ENCODE data around the gene TTC21A. TPM values are rescaled to one million over a fixed set of nuclear protein-coding genes. Genes with fewer than 3 reads are reported as not detected.
A peak's percentile ranks its signal among the peaks of the same experiment; 100 is the strongest.
"Not testable (repeated sequence)": the region's sequence is repeated elsewhere in the genome, so short reads cannot be mapped to it uniquely, and the experiment has no call there.

The TTC21A gene
- total RNA-seq, 1 donor from 2014 or later = 1.2 TPM

DNA sequence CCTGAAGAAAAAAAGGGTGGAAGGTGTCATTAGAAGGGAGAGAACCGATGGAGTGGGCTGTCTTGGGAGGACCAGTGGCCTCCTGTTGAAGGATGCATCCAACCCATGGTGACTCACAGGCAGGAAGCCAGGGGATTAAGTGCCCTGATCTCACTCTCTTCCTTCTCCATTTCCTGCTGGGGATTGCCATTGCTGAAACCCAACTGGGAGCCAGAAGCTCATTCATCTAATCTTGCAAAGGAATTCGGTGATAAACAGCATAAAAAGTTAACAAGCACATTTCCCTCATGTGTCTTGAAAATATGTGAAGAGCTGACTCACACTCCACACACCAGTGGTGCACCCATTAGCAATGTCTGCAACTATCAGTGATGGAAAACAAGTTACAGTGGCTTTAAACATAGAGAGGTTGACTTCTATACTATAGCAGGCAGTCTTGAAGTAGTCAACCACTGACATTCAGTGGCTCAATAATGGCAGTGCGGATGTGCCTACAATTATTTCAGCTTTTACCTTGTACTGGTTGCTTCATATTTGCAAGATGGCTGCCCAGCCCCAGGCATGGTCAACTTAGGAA, 58.7 kb downstream of the TTC21A start:
- DNase-seq (ENCODE audit: missing footprints) (peak; percentile 35), ATAC-seq (peak; percentile 26)
- intact Hi-C loops (cut with DNase I) = no loop called here

- intact Hi-C loops (cut with DNase I) = no loop called here
- no peak for DNase-seq (ENCODE audit: missing footprints)
- no peak for ATAC-seq
Measured at GRCh38 chr3:39166932-39167532, 59.6 kb downstream of the TTC21A start.

DNA sequence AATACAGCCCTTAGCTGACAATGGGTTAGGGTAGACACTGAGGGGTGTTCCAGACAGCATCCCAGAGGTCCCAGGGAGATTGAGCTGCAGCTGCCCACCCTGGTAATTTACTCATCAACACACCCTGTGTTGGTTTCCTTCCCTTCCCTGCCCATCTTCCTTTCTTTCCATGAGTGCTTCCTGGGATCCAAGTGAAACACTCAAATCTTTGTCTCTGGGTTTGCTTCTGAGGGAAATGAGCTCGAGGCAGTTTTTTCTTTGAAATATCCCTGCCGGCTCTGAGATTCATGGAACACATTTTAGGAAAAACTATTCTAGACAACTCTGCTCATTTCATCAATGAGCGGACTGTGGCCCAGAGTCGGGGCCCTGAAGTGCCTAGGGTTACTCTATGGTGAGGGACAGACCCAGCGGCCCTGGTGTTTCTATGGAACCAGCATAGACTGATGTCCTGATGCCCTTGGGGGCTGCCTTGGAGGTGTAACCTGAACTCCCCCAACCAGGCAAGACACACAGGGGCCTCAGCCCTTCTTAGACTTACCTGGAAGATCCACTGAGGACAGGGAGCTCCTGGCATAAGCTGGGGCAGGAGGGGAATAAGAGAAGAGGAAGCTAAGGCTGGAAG, 60.8 kb downstream of the TTC21A start:
- ATAC-seq (no peak), DNase-seq (ENCODE audit: missing footprints) (no peak)
- intact Hi-C loops (cut with DNase I) = no loop called here

- DNase-seq (ENCODE audit: missing footprints) (no peak), ATAC-seq (no peak)
- intact Hi-C loops (cut with DNase I) = no loop called here
Measured at GRCh38 chr3:39169712-39170111, 62.2 kb downstream of the TTC21A start.

GRCh38 chr3:39170461-39170860, 63.0 kb downstream of the TTC21A start:
- ATAC-seq (no peak), DNase-seq (ENCODE audit: missing footprints) (no peak)
- intact Hi-C loops (cut with DNase I) = no loop called here

DNA sequence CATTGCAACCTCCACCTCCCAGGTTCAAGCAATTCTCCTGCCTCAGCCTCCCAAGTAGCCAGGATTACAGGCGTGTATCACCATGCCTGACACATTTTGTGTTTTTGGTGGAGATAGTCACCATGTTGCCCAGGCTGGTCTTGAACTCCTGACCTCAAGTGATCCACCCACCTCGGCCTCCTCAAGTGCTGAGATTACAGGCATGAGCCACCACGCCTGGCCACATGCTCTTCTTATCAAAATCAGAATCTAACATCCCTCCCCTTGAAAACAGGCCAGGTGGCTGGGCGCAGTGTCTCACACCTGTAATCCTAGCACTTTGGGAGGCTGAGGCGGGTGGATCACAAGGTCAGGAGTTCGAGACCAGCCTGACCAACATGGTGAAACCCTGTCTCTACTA, 63.4 kb downstream of the TTC21A start:
- ATAC-seq; intact Hi-C loops (cut with DNase I); DNase-seq (ENCODE audit: missing footprints): not testable (repeated sequence)

GRCh38 chr3:39171860-39172259, 64.4 kb downstream of the TTC21A start:
- DNase-seq (ENCODE audit: missing footprints) = no peak
- intact Hi-C loops (cut with DNase I) = no loop called here
- ATAC-seq = no peak

DNA sequence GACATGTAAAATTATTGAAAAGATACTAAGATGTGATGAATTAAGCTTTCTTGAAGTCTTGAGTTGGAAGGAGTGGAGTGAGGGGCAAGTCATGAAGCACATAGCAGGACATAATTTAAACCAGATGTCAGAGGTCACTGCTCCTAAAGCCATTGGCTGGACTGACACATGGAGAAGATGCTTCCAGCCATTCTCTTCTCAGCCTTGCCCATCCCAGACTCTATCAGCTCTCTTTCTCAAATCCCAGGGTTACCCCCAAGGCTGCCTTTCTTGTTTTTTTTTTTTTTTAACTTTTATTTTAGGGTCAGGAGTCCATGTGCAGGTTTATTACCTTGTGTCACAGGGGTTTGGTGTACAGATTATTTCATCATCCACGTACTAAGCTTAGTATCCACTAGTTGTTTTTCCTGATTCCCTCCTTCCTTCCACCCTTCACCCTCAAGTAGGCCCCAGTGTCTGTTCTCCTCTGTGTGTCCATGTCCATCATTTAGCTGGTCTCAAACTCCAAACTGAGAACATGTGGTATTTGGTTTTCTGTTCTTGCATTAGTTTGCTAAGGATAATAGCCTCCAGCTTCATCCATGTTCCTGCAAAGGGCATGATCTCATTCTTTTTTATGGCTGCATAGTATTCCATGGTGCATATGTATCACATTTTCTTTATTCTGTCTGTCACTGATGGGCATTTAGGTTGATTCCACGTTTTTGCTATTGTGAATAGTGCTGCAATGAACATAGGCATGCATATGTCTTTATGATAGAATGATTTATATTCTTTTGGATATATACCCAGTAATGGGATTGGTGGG, 66.0 kb downstream of the TTC21A start:
- DNase-seq (ENCODE audit: missing footprints) = no peak
- no peak for ATAC-seq

DNA sequence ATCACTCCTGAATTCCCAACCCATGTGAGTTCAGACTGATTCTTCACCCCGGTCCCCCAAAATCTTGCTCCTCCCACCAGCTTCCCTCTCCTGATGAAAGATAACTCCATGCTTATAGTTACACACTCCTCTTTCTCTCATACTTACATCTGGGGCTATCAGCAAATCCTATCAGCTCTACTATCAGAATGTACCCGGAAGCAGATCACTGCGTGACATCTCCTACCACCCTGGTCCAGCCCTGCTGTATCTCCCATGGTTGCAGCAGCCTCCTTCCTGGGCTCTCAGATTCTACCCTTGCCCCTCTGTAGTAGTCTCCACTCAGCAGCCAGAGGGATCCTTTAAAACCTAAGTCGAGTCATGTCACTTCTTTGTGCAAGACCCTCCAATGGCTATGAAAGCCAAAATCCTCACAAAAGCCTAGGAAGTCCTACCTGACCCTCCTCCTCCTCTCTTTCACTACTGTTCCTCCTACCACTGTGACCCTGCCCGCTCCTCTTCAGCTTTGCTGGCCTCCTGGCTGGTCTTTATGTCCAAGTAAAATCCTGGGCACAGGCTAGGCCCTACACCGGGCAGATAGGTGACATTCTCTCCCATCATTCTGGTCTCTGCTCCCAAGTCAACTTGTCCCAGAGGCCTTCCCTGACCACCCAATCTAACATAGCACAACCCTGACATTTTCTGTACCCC, 68.7 kb downstream of the TTC21A start:
- no peak for ATAC-seq
- intact Hi-C loops (cut with DNase I) = loop anchor here (5.0 kb wide), 1 partner anchor 39 kb away; no protein-coding TSS in a partner anchor
- DNase-seq (ENCODE audit: missing footprints) = no peak

More for the DNA sequence above, 66.0 kb downstream of the TTC21A start:
- intact Hi-C loops (cut with DNase I) = no loop called here

GRCh38 chr3:39177708-39178332, 70.3 kb downstream of the TTC21A start:
- intact Hi-C loops (cut with DNase I) = loop anchor here (1.0 to 5.0 kb wide), 2 partner anchors 27 to 41 kb away; no protein-coding TSS in a partner anchor
- DNase-seq (ENCODE audit: missing footprints) (peak; percentile 95), ATAC-seq (peak; percentile 59)

DNA sequence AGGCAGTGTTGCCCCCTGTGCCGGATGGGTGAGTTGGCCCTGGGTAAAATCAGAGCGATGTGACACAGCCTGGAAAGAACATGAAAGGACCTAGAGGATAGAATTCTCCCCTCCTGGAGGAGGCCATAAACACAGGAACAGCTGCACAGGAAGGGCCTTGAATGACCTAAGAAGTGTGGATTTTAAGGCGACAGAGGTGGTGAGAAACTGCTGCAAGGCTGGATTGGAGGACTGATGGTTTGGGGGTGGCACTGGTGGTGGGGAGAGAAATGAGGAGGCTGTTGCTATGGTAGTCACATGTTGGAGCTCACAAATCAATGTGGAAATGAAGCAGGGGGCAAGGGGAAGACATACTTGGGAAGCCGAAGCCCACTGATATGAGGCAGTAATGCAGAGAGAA, 71.1 kb downstream of the TTC21A start:
- no peak for DNase-seq (ENCODE audit: missing footprints)
- ATAC-seq = no peak
- intact Hi-C loops (cut with DNase I) = loop anchor here (1.0 to 5.0 kb wide), 2 partner anchors 27 to 41 kb away; no protein-coding TSS in a partner anchor

GRCh38 chr3:39180183-39180545, 72.7 kb downstream of the TTC21A start:
- no peak for DNase-seq (ENCODE audit: missing footprints)
- intact Hi-C loops (cut with DNase I) = loop anchor here (2.0 kb wide), 1 partner anchor 73 kb away; the partner anchor contains the start of genes GORASP1 and TTC21A
- no peak for ATAC-seq

DNA sequence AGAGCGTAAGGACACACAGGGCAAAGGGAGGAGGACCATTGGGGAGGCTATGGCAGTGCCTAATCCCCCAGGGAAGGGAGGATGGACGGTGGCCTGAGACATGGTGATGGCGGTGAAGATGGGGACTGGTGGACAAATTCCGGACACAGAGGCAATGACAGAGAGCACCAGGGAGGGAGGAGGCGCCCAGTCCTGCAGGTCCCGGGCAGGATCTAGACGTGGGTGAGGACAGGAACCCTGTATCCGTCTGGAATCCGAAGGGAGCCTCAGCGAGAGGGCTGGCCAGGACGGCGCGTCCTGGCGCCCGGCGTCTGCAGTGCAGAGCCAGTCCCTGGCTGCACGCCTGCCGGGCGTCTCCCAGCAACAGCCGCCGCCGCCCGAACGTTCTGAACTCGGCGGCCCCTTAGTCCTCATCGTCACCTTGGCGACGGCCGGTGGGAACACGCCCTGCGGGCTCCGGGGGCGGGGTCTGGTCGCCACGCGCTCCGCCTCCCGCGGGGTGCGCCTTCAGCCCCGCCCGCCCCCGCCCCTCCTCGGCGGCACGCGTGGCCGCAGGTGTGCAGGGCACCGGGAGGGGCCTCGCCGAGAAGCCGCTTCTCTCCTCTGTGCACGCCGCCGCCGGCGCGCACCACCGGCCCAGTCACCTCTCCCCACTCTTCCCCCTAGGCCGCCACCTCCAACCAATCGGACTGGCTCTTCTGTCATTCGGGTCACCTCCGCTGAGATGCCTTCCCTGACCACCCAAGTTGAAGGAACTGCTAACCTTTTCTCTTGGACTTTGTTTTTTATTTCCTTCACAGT, 73.3 kb downstream of the TTC21A start:
- intact Hi-C loops (cut with DNase I) = loop anchor here (2.0 kb wide), 1 partner anchor 74 kb away; the partner anchor contains the start of genes GORASP1 and TTC21A
- ATAC-seq = peak; percentile 87
- peak; percentile 95 for DNase-seq (ENCODE audit: missing footprints)

DNA sequence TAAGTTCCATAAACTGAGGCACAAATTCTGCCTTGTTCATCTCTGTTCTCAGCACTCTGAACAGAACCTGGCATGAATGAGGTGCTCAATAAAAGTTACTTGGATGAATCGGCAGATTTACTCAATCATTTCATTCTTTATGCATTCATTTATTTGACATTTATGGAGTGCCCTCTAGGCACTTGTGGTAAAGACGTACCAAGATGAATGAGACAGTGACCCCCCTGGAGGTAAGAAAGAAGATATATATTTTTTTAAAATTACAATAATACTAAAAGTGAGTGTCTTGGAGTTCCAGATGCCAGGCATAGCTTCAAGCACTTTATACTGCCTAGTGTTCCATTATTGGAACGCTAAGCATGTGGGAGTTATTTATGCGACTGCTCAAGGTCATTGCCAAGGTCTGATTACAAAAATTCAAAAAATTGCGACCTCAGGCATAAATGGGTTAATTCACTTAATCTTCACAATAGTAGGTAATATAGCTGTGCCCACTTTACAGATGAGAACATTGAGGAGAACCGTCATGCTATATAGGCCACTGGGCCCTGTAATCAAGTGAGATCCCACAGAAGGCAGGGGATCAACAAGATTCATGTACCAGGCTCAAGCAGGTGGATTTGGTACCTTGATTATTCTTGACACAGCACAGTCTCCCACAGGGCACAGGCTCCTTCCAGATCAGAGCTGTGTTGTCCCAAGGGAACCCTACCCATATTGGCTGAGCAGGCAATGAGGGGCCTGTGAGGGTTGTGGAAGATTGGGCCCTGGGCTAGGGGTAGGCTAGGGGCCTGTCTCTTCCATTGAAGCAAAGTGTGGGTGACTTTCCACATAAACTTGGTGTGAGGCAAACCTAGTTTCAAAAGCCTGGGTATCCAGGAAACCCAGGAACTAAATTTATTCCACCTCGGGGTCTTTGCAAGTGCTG, 74.2 kb downstream of the TTC21A start:
- intact Hi-C loops (cut with DNase I) = loop anchor here (2.0 kb wide), 1 partner anchor 75 kb away; the partner anchor contains the start of genes GORASP1 and TTC21A
- DNase-seq (ENCODE audit: missing footprints) = no peak
- no peak for ATAC-seq

DNA sequence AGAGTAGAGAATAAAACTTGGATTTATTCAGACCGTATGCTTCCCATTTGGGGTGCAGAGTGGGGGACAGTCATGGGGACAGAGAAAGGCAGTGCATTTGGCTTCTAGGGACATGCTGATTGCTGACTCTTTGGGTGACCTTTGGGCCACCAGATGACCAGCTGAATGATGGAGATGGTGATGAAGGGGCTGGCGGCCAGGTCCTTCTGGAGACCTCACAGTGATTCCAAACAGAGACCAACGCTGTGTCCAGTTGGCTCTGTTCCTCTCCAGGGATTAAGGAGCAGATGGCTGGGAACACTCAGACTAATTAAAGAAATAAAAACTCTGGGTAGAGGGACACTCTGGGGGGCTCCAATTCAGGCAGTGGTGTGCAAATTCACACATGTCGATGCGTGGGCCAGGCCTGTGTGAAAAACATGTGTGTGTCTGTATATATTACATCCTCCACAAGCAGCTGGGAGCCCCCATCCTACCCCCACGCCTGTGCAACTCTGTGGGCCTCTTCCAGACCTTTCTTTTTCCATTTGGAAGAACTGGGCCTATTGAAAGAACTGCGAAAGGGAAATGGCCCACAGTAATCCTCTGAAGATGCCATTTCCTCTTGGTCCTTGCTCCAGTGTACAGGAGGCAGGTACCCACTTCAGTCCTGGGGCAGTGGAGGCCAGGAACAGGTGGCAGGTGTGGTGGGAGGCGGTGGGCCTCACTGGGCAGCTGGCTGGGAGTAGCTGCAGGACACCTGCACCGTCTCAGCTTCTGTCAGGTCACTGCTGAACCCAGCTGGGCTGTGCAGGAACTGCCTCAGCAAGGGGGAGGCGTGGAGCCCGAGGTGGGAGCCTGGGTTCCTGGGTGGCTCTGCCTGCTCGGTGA, 76.0 kb downstream of the TTC21A start:
- no peak for DNase-seq (ENCODE audit: missing footprints)
- intact Hi-C loops (cut with DNase I) = no loop called here
- no peak for ATAC-seq

All from Right ventricle myocardium inferior (tissue), 1 donor.